GM12873 (cell line): ENCODE measurements around the gene PYGB.

Experiments used
- TF ChIP-seq, protein P1 (sequence below): IDR thresholded peaks from 2 replicates; pipeline ENCODE4 v1.5.1; 2012; ENCODE audit warnings: low read depth, mild to moderate bottlenecking, moderate library complexity, low read length, control low read depth; ENCODE audit not compliant: insufficient read depth; ENCODE audit errors: missing control alignments

PYGB gene

GRCh38 chr20:25292176-25292891, 44.4 kb downstream of the PYGB start:
- TF ChIP-seq, protein P1, sequence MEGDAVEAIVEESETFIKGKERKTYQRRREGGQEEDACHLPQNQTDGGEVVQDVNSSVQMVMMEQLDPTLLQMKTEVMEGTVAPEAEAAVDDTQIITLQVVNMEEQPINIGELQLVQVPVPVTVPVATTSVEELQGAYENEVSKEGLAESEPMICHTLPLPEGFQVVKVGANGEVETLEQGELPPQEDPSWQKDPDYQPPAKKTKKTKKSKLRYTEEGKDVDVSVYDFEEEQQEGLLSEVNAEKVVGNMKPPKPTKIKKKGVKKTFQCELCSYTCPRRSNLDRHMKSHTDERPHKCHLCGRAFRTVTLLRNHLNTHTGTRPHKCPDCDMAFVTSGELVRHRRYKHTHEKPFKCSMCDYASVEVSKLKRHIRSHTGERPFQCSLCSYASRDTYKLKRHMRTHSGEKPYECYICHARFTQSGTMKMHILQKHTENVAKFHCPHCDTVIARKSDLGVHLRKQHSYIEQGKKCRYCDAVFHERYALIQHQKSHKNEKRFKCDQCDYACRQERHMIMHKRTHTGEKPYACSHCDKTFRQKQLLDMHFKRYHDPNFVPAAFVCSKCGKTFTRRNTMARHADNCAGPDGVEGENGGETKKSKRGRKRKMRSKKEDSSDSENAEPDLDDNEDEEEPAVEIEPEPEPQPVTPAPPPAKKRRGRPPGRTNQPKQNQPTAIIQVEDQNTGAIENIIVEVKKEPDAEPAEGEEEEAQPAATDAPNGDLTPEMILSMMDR = no peak

GRCh38 chr20:25293507-25293906, 45.6 kb downstream of the PYGB start:
- TF ChIP-seq, protein P1 = no peak

GRCh38 chr20:25293910-25294458, 46.1 kb downstream of the PYGB start:
- TF ChIP-seq, protein P1 = no peak

DNA sequence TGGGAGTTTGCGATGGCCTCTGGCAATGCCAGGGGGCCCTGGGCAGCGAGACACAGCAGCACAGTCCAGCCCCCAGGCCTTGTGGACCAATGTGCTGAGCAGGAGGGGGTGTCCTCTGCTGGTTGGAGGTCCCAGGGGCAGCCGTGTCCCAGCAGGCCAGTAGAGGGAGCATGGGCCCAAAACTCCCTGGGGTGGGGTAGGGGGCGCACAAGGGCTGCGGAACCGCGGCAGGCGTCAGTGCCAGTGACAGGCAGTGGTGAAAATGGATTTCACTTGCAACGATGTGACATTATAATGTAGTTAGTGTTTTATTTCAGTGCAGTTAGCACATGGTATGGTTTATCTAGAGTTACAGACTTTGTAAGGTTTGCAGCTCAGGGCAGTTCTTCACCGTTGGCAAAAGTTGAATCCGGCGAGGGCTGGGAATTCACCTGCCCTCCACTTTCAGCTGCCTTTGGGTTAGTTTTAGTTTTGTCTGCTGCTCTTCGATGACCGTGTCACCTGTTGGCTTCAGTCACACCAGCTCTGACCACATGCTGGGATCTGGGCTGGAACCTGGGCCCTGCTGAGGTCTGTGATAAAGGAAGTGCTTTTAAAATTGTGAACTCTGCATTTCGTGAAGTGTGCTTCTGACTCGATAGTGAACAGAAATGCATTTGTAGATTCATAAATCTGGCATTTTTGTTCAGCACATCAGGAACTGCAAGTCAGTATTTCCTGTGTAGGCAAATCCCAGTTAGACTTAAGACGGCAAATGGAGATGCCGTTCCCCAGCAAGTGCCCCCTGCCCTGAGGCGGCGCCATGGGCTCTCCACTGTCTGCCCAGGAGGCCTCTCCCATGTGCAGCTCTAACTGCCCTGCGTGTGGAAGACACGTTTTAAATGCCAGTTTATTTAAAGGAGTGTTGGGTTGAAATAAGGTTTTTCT, 46.8 kb downstream of the PYGB start:
- TF ChIP-seq, protein P1 = peak; percentile 91

- TF ChIP-seq, protein P1 = no peak
Measured at GRCh38 chr20:25295386-25296093, 47.7 kb downstream of the PYGB start.

- TF ChIP-seq, protein P1 = peak; percentile 75
Measured at GRCh38 chr20:25296094-25297093, 48.5 kb downstream of the PYGB start.
